Vagina (tissue), 2 donors: ENCODE results near the gene TMC1.

ENCODE experiments used
- CTCF ChIP-seq, 3 experiments: fragments of 450-650 bp in 2 of 3; fragments of 200-600 bp in 1 of 3; sonication (generic) in 1 of 3; IDR thresholded peaks; one replicate each; pipeline ENCODE4 v1.5.1; 2017 to 2019; ENCODE audit warnings: antibody characterized with exemption in 3 of 3, mild to moderate bottlenecking in 2 of 3, moderate library complexity in 2 of 3
- POLR2A ChIP-seq, 2 donors: fragments of 450-650 bp; IDR thresholded peaks; one replicate each; pipeline ENCODE4 v1.6.1; 2017; ENCODE audit warnings: antibody characterized with exemption in 2 of 2, mild to moderate bottlenecking in 2 of 2, moderate library complexity in 2 of 2
- POLR2AphosphoS5 ChIP-seq, 2 donors: sonication (generic); formaldehyde crosslinking; IDR thresholded peaks; one replicate each; pipeline ENCODE4 v1.9.0; 2017; ENCODE audit warnings: antibody characterized with exemption in 2 of 2, mild to moderate bottlenecking in 2 of 2, low read depth in 1 of 2; ENCODE audit not compliant: insufficient read depth in 1 of 2

DNA sequence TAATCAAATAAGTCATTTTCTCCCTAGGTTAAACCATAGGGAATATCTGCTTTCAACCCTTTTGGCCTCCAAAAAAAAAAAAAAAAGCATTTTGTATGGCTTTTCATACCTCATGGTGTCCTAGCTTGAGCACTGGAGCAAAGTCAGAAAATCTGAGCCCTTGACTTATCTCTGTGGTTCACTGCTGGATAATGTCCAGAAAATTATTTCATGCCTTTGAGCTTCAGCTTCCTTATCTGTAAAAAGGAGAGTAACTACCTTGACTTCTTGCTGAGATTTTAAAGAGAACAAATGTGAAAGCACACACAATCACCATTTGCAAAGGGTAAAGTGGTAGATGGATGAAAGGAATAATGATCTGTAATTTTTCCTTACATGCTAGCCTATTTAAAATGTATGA lies 265.5 kb downstream of the TMC1 start:
- TF ChIP-seq POLR2A (IDR thresholded peaks at IDR 0.05) (no peak), CTCF (IDR thresholded peaks at IDR 0.05) (no peak), POLR2AphosphoS5 (IDR thresholded peaks at IDR 0.05; ENCODE audit: insufficient read depth in 1 of 2, low read depth in 1 of 2) (no peak)
